ENCODE measurements around the gene UFD1.

DNA sequence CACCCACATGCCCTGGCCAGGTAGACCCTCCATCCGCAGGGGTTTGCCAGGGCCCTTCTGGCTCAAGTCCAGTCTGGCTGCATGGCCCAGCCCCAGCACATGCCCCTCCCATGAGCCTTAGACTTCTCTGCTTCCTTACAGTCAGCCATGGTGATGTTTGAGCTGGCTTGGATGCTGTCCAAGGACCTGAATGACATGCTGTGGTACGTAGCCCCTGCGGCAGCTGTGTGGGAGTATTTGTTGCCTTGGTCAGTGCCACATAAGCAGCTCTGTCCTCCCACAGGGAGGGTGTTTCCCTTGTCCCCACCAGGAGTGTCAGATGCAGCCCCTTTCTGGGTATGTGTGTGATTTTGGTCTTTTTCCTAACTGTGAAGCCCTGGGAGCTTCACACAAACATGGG is 18.3 kb upstream of the UFD1 start:
- TF ChIP-seq, protein P1, sequence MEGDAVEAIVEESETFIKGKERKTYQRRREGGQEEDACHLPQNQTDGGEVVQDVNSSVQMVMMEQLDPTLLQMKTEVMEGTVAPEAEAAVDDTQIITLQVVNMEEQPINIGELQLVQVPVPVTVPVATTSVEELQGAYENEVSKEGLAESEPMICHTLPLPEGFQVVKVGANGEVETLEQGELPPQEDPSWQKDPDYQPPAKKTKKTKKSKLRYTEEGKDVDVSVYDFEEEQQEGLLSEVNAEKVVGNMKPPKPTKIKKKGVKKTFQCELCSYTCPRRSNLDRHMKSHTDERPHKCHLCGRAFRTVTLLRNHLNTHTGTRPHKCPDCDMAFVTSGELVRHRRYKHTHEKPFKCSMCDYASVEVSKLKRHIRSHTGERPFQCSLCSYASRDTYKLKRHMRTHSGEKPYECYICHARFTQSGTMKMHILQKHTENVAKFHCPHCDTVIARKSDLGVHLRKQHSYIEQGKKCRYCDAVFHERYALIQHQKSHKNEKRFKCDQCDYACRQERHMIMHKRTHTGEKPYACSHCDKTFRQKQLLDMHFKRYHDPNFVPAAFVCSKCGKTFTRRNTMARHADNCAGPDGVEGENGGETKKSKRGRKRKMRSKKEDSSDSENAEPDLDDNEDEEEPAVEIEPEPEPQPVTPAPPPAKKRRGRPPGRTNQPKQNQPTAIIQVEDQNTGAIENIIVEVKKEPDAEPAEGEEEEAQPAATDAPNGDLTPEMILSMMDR (IDR thresholded peaks at IDR 0.05; ENCODE audit: poor library complexity): no peak
- TF ChIP-seq EZH2 (IDR thresholded peaks at IDR 0.05; ENCODE audit: borderline replicate concordance): no peak
